ENCODE data around the gene ATCAY. TPM values are rescaled to one million over a fixed set of nuclear protein-coding genes. Genes with fewer than 3 reads are reported as not detected.

The ATCAY gene
- total RNA-seq, 4 donors from 2014 or later = 0.07 to 0.67 (median 0.12) TPM; not detected in 1

GRCh38 chr19:3834349-3835054, 46.0 kb upstream of the ATCAY start:
- TF ChIP-seq POLR2A (IDR thresholded peaks at IDR 0.05) (no peak), POLR2AphosphoS5 (IDR thresholded peaks at IDR 0.05) (no peak), EP300 (IDR thresholded peaks at IDR 0.05) (no peak), CTCF (IDR thresholded peaks at IDR 0.05) (no peak)
- Histone ChIP-seq H3K27me3 (peaks cover 47% of the 10 kb centered on the region), H3K27ac (no peak overlapping the region), H3K36me3 (no peaks in the 10 kb centered on the region), H3K4me3 (no peak overlapping the region), H3K4me1 (no peaks in the 10 kb centered on the region), H3K9me3 (no peaks in the 10 kb centered on the region)
- no peak for ATAC-seq
- WGBS, 2 donors (ENCODE audit: low coverage in 1 of 2) = 100% methylated on average over 3 of the region's 35 CpGs; no CpG with 5 or more reads in 1 of the 2 donors

- Histone ChIP-seq H3K9me3 (no peaks in the 10 kb centered on the region), H3K4me1 (no peaks in the 10 kb centered on the region), H3K27me3 (peaks cover 47% of the 10 kb centered on the region), H3K4me3 (no peak overlapping the region), H3K36me3 (no peaks in the 10 kb centered on the region), H3K27ac (no peak overlapping the region)
- TF ChIP-seq POLR2AphosphoS5 (IDR thresholded peaks at IDR 0.05) = no peak
- no peak for TF ChIP-seq CTCF (IDR thresholded peaks at IDR 0.05)
- no peak for TF ChIP-seq EP300 (IDR thresholded peaks at IDR 0.05)
- no peak for TF ChIP-seq POLR2A (IDR thresholded peaks at IDR 0.05)
- ATAC-seq = no peak
- WGBS, 2 donors (ENCODE audit: low coverage in 1 of 2) = 72 to 78% methylated on average over 3 to 7 of the region's 9 CpGs
Observed at GRCh38 chr19:3835055-3835435, 45.4 kb upstream of the ATCAY start.

- no peak overlapping the region for H3K4me3 ChIP-seq
- no peak for TF ChIP-seq EP300 (IDR thresholded peaks at IDR 0.05)
- TF ChIP-seq POLR2AphosphoS5 (IDR thresholded peaks at IDR 0.05) = no peak
- TF ChIP-seq CTCF (IDR thresholded peaks at IDR 0.05) = no peak
- no peak for TF ChIP-seq POLR2A (IDR thresholded peaks at IDR 0.05)
- 83 to 91% methylated on average over 2 to 6 of the region's 6 CpGs for WGBS, 2 donors (ENCODE audit: low coverage in 1 of 2)
- no peaks in the 10 kb centered on the region for H3K9me3 ChIP-seq
- no peak overlapping the region for H3K27ac ChIP-seq
- H3K27me3 ChIP-seq = peaks cover 39% of the 10 kb centered on the region
- H3K36me3 ChIP-seq = no peaks in the 10 kb centered on the region
- ATAC-seq = no peak
- no peaks in the 10 kb centered on the region for H3K4me1 ChIP-seq
Observed at GRCh38 chr19:3836887-3837286, 43.6 kb upstream of the ATCAY start.

- Histone ChIP-seq H3K27me3 (peaks cover 34% of the 10 kb centered on the region), H3K27ac (no peak overlapping the region), H3K36me3 (no peaks in the 10 kb centered on the region), H3K4me1 (no peaks in the 10 kb centered on the region), H3K9me3 (no peaks in the 10 kb centered on the region), H3K4me3 (no peak overlapping the region)
- WGBS, 2 donors (ENCODE audit: low coverage in 1 of 2) = 91 to 97% methylated on average over 8 to 9 of the region's 17 CpGs
- ATAC-seq = no peak
- TF ChIP-seq CTCF (IDR thresholded peaks at IDR 0.05) = no peak
- TF ChIP-seq EP300 (IDR thresholded peaks at IDR 0.05) = no peak
- TF ChIP-seq POLR2AphosphoS5 (IDR thresholded peaks at IDR 0.05) = no peak
- TF ChIP-seq POLR2A (IDR thresholded peaks at IDR 0.05) = no peak
Observed at GRCh38 chr19:3837332-3837731, 43.2 kb upstream of the ATCAY start.

- ATAC-seq = no peak
- H3K4me3 ChIP-seq = no peak overlapping the region
- H3K27me3 ChIP-seq = peaks cover 28% of the 10 kb centered on the region
- TF ChIP-seq EP300 (IDR thresholded peaks at IDR 0.05) = no peak
- TF ChIP-seq POLR2AphosphoS5 (IDR thresholded peaks at IDR 0.05) = no peak
- TF ChIP-seq CTCF (IDR thresholded peaks at IDR 0.05) = no peak
- no peak for TF ChIP-seq POLR2A (IDR thresholded peaks at IDR 0.05)
- H3K9me3 ChIP-seq = no peaks in the 10 kb centered on the region
- H3K4me1 ChIP-seq = no peaks in the 10 kb centered on the region
- 88 to 96% methylated on average over 15 to 18 of the region's 19 CpGs for WGBS, 2 donors (ENCODE audit: low coverage in 1 of 2)
- H3K36me3 ChIP-seq = no peaks in the 10 kb centered on the region
- H3K27ac ChIP-seq = no peak overlapping the region
Observed at GRCh38 chr19:3837922-3838321, 42.6 kb upstream of the ATCAY start.

Measured in gastroesophageal sphincter (tissue), 4 donors.